NCI-H187 treated with DMSO at 0.1 percent for 48 hours (cell line): ENCODE results near the gene ZNF335.

ENCODE experiments used
- DNase-seq: peaks from one replicate; lab custom pipeline; 2025; lab: John Stamatoyannopoulos, UW

The ZNF335 gene, protein sequence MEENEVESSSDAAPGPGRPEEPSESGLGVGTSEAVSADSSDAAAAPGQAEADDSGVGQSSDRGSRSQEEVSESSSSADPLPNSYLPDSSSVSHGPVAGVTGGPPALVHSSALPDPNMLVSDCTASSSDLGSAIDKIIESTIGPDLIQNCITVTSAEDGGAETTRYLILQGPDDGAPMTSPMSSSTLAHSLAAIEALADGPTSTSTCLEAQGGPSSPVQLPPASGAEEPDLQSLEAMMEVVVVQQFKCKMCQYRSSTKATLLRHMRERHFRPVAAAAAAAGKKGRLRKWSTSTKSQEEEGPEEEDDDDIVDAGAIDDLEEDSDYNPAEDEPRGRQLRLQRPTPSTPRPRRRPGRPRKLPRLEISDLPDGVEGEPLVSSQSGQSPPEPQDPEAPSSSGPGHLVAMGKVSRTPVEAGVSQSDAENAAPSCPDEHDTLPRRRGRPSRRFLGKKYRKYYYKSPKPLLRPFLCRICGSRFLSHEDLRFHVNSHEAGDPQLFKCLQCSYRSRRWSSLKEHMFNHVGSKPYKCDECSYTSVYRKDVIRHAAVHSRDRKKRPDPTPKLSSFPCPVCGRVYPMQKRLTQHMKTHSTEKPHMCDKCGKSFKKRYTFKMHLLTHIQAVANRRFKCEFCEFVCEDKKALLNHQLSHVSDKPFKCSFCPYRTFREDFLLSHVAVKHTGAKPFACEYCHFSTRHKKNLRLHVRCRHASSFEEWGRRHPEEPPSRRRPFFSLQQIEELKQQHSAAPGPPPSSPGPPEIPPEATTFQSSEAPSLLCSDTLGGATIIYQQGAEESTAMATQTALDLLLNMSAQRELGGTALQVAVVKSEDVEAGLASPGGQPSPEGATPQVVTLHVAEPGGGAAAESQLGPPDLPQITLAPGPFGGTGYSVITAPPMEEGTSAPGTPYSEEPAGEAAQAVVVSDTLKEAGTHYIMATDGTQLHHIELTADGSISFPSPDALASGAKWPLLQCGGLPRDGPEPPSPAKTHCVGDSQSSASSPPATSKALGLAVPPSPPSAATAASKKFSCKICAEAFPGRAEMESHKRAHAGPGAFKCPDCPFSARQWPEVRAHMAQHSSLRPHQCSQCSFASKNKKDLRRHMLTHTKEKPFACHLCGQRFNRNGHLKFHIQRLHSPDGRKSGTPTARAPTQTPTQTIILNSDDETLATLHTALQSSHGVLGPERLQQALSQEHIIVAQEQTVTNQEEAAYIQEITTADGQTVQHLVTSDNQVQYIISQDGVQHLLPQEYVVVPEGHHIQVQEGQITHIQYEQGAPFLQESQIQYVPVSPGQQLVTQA (N-terminal part only)

DNA sequence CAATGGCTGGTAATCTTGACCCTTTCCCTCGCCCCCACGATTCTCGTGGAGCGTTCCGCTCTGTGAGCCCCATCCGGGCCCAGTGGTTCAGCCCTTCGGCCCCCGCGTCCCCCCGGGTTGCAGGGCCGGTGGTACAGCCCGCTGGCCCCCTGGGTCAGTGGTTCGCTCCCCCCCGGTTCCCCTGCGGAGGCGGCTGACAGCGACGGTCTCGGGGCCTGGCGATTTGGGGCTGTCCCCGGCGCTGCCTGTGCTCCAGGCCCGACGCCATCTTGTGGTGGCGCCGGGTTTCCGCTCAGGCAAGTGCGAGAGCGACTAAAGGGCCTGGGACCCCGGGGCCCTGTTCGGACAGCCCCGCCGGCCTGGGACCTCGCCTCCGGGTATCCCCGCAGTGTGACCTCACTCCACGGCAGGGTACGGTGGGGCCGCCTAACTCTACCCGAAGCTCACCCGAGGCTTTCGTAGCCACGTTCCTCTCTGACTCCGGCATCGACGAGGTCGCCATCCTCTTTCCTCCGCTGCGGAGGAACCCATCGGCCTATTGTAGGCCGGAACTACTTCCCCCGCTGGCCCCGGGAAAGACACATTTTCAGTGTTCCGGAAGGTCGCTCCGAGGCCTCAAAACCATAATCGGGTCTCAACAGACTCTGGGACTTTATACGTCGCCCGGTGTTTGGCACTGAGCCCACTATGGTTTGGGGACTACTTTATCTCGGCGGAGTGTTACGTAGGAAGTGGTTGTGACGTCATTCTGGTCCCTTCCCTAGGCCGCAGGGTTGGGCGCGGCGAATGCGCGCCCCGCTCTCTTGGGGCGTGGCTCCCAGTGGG is at the start of gene ZNF335:
TSS of gene ZNF335 (minus strand) at position 529 of the 825 bp plus-strand sequence. CDS start 793 bp downstream, outside the sequence.
- DNase-seq: peak; percentile 38

DNA sequence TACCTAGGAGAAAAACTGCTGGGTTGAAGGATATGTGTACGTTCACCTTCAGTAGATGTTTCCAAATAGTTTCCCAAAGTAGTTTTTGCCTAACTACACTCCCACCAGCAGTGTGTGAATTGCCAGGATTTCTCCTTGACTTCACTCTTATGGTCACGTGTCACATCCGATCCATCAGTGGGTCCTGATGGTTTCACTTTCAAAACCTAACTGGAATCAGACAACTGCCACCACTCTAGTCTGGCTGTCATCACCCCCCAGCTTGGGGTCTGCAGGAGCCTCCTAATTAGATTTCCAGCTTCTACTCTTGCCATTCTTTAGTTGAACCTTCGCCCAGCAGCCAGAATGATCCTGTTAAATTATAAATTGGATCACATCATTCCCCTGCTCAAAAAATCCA is 48.6 kb upstream of the ZNF335 start:
- no peak for DNase-seq

DNA sequence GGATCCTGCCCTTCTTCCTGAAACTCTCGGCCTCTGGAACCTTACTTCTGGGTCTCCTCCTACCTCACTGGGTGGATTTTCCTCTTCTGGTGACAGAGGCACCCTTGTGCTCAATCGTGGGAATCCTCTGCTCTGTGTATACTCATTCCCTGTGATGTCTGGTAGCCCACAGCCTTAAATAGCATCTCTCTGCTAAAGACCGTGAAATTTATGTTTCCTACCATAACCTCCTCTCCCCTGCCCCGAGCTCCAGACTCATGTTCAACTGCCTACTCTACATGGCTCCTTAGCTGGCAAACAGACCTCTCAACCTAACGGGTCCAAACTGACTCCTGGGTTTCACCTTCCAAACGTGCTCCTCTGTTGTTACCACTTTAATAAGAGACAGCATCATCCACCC is 46.6 kb upstream of the ZNF335 start:
- no peak for DNase-seq

DNA sequence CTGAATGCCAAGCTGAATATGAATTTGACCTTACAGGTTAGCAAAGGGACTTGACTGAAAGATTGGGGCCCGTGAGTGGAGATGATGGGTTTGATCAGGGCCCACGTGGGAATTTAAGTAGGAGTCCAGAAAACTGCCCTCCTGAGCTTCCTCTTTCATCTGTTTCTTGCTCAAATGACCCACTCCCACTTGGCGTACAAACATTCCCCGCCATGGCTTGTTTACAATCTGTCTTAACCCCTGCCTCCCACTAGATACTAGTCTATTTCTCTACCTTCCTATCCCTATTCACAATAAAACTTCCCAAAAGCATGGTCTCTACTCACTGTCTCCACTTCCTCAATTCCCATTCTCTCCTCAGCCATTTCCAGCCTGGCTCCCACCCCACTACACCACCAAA is 46.1 kb upstream of the ZNF335 start:
- no peak for DNase-seq

DNA sequence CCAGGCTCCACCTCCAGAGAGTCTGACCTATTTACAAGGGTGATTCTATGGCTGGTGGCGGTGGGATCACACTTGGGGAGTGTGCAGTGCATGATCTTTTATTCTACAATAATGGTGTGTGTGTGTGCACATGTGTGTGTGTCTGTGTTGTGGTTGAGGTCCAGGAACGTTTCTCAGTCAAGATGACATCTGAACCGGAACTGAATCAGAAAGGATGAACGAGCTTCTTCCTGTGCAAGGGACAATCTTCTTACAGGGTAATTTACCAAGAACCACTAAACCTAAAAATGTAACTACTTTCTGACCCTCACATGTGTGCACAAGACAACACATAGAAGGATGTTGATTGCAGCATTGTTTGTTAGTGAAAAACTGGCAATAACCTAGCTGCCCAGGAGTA is 45.3 kb upstream of the ZNF335 start:
- DNase-seq: no peak

DNA sequence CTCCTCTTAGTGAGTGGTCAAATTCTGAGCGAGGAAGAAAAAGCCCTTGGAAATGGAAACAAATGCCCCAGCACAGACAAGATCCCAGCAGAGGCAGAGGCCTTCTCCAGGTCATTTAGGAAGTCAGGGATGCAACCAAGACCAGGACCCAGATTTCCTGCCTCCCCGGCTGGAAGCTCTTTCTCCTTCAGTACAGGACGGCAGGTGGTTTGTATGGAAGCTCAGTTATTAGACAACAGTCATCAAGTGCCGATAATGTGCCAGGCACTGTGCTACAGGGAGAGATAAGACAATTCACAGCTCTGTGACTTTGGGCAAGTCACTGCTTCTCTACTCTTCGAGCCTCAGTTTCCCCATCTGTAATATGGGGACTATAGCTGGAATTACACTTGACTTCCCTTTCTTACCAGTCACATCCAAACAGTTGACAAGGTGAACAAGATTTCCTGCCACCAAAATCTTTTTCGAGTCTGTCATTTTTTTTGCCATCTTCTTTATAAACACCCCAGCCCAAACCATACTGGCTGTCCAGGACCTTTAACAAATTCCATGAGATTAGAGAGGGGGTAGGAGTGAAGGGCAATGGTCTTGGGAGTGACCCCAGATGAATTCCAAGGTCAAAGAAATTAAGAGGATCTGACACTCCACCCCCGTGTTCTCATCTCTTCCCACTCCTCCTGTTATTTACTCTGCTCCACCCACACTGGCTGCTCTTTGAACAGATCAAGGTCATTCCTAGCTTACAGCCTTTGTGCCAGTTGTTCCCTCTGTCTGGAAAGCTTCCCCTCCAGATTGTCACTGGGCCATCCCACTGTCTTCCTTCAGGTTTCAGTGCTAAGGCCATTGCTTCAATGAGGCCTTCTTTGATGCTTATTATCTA is 42.8 kb upstream of the ZNF335 start:
- no peak for DNase-seq

DNA sequence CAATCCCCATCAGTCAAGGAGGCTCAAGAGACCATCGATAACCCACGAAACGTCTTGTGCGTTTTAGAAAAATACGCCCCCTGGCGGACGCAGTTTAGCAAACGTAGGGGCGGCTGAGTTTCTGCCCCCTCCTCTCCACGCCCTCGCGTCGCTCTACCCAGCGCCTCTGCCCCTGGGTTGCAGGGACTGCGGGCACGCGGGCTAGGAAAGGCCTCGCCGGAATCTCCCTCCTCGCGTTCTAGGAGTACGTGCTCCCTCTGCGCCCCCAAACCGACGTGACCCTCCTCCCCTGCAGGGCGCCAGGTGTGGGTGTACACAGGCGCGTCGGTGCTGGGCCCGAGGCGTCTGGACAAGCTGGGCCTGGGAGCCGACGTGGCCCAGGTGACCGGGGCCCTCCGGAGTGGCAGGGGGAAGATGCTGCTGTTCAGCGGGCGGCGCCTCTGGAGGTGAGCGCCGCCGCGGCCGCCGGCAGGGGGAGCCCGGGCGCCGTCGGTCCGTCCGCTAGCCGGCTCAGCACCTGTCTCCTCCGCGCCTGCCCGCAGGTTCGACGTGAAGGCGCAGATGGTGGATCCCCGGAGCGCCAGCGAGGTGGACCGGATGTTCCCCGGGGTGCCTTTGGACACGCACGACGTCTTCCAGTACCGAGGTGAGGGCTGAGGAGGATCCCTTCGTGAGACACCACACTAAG is 42.0 kb upstream of the ZNF335 start:
- peak; percentile 7 for DNase-seq

DNA sequence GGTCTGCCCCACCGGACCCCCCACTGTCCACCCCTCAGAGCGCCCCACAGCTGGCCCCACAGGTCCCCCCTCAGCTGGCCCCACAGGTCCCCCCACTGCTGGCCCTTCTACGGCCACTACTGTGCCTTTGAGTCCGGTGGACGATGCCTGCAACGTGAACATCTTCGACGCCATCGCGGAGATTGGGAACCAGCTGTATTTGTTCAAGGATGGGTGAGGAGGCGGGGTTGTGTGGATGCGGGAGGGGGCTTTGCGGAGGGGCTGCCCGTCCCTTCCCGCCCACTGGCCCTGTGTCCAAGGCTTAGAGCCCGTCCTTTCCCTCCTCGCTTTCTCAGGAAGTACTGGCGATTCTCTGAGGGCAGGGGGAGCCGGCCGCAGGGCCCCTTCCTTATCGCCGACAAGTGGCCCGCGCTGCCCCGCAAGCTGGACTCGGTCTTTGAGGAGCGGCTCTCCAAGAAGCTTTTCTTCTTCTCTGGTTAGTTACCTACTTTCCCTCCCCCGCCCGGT is 41.4 kb upstream of the ZNF335 start:
- no peak for DNase-seq

DNA sequence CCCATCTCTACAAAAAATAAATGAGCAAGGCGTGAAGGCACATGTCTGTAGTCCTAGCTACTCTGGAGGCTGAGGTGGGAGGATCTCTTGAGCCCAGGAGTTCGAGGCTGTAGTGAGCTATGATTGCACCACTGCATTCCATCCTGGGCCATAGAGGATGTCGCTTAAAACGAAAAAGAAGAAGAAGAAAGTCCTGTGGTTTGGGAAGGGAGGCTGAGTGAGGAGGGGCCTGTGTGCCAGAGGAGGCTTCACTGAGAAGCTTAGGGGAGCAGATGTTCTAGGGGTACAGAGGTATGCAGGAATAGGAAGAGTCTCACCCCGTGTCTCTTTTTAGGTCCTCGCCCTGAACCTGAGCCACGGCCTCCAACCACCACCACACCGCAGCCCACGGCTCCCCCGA is 40.9 kb upstream of the ZNF335 start:
- DNase-seq: no peak

DNA sequence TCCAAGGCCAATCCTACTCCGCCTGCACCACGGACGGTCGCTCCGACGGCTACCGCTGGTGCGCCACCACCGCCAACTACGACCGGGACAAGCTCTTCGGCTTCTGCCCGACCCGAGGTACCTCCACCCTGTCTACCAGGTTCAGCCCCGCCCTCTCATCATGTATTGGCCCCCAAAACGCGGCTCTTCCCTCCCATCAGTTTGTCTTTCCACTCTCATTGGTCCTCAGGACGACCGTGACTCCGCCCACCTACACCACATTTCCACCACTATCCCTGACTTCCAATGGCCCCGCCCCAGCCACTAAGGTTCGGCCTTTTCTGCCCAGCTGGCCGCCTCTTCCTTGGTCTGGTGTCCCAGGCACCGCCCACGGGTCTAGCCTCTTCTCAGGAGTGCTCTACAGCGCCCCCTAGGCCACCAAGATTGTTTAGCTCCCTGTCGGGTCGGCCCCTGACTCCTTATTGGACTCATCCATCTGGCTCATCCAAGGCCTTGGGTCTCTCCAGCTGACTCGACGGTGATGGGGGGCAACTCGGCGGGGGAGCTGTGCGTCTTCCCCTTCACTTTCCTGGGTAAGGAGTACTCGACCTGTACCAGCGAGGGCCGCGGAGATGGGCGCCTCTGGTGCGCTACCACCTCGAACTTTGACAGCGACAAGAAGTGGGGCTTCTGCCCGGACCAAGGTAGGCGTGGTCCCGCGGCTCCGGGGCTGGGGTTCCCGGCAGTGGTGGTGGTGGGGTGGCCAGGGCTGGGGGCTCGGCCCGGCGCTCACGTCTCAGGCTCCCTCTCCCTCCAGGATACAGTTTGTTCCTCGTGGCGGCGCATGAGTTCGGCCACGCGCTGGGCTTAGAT is 39.9 kb upstream of the ZNF335 start:
- DNase-seq: no peak

DNA sequence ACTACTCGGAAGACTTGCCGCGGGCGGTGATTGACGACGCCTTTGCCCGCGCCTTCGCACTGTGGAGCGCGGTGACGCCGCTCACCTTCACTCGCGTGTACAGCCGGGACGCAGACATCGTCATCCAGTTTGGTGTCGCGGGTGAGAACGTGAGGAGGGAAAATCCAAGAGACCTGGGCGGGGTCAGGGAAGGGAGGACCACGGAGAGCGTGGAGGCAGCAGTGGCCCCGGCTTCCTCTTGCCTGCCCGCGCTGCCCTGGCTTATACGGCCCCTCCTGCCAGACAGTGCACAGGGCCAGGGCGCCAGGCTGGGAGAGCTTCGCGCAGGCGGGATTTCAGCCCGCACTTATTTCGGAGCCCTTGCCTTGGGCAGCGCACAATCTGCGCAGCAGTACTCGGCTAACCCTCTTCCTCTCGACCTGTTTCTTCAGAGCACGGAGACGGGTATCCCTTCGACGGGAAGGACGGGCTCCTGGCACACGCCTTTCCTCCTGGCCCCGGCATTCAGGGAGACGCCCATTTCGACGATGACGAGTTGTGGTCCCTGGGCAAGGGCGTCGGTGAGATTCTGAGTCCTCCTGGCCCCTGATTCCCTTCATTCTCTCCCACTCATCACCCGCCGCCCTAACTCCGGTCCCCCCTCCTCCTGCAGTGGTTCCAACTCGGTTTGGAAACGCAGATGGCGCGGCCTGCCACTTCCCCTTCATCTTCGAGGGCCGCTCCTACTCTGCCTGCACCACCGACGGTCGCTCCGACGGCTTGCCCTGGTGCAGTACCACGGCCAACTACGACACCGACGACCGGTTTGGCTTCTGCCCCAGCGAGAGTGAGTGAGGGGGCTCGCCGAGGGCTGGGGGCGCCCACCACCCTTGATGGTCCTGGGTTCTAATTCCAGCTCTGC is 38.7 kb upstream of the ZNF335 start:
- no peak for DNase-seq

DNA sequence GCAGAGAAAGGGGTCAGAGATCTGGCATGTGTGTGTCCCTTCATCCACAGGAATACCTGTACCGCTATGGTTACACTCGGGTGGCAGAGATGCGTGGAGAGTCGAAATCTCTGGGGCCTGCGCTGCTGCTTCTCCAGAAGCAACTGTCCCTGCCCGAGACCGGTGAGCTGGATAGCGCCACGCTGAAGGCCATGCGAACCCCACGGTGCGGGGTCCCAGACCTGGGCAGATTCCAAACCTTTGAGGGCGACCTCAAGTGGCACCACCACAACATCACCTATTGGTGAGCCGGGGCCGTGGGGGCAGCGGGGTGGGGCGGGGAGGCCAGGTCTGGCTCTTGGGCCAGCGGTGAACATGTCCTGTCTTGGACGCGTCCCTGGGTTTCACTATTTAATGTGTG is 37.8 kb upstream of the ZNF335 start:
- DNase-seq: no peak

DNA sequence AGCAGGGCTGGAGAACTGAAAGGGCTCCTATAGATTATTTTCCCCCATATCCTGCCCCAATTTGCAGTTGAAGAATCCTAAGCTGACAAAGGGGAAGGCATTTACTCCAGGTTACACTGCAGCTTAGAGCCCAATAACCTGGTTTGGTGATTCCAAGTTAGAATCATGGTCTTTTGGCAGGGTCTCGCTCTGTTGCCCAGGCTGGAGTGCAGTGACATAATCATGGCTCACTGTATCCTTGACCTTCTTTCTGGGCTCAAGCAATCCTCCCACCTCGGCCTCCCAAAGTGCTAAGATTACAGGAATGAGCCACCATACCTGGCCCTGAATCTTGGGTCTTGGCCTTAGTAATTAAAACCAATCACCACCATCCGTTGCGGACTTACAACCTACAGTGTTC is 35.7 kb upstream of the ZNF335 start:
- DNase-seq: no peak

DNA sequence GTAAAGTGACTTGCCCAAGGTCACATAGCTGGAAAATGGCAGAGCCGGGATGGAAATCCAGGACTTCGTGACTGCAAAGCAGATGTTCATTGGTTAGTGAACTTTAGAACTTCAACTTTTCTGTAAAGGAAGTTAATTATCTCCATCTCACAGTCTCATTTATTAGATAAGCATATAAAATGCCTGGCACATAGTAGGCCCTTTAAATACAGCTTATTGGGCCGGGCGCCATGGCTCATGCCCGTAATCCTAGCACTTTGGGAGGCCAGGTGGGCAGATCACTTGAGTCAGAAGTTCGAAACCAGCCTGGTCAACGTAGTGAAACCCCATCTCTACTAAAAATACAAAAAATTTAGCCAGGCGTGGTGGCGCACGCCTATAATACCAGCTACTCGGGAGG is 35.0 kb upstream of the ZNF335 start:
- no peak for DNase-seq

DNA sequence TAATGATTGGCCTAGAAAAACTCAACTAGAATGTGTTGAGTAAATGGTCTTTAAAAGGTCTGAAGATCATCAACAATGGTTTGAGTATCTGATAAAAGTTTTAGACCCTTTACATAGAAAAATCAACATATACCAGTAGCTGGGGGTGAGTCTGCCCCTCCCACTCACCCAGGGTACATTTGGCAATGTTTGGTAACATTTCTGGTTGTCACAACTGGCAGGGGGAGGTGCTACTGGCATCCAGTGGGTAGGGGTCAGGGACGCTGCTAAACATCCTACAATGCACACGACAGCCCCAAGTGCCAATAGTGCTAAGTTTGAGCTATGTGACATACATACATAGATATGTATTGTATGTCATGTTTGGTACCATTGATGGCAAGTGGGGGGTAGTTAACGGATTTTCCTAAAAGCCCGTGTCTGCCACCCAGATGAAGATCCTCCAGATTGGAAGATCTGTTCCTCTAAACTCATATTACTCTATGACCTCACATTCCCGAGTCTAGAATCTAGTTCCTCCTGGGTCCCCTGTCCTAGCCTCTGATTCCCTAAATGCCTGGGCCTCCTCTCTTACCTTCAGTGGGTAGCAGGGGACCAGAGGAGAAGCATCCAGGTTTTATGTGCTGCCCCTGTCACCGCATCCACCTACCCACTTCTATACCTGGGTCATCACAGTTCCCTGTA is 34.2 kb upstream of the ZNF335 start:
- DNase-seq: no peak

DNA sequence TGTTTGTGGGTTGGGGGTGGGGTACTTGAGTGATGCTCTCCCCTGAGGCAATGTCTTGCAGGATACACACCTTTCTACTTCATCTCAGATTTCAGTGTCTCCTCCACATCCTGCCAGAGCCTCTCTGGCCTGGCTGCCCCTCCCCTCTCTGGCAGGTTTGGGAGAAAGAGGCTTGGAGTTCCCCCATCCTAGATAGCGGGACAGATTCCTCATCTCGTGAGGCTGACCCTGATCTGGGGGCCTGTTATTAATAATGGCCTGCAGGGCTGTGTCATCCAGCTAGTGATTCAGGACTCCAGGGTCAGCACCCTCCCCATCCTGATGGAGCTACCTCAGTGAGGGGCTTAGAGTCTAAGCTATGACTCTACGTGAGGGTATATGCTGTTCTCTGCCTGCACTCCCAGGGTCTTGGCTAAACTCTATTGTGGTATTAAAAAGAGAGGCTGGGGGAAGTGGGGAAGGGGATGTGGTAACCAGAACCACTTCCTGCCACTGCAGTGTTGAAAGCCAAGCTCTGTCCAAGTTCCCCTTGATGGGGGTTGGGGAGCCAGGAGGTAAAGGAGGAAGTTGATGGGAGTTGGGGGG is 33.0 kb upstream of the ZNF335 start:
- DNase-seq: peak; percentile 62

DNA sequence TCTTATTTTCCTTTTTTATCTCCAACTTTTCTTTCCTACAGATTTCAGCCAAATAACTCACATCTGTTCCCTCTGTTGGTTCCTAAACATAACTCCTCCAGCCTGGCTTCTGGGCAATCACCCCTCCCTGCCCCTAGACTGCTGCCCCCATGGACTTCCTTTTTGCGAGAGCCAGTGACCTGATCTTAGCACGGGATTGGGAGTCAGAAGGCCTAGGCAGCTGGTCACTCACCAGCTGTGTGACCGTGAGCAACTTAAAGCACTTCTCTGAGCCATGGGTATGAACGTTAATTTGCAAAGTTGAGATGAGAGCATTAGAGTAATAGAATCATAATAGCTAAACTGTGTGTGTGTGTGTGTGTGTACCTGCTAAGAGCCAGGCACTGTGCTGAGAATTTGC is 32.2 kb upstream of the ZNF335 start:
- DNase-seq: no peak
